Liver (tissue), 9 donors: ENCODE data around the gene LYPD5. TPM values are rescaled to one million over a fixed set of nuclear protein-coding genes. Genes with fewer than 3 reads are reported as not detected.
"Not testable (repeated sequence)": the region's sequence is repeated elsewhere in the genome, so short reads cannot be mapped to it uniquely, and the experiment has no call there.

Experiments
- DNase-seq: peaks from one replicate; pipeline ENCODE4 v3.0.0-alpha.2; 2017; ENCODE audit warnings: low spot score
- H3K27ac ChIP-seq, 2 donors: one replicate each; pipeline ENCODE4 v1.7.0; 2013; ENCODE audit warnings: inconsistent platforms in 2 of 2, low read length in 2 of 2, control low read depth in 1 of 2, low read depth in 1 of 2, mild to moderate bottlenecking in 1 of 2
- H3K27me3 ChIP-seq, 4 donors: one replicate each; pipeline versions ENCODE4 v1.6.1 to v1.7.0; 2013; ENCODE audit warnings: low read length in 3 of 4, inconsistent platforms in 1 of 4, mild to moderate bottlenecking in 1 of 4, moderate library complexity in 1 of 4; ENCODE audit not compliant: control insufficient read depth in 4 of 4, insufficient read depth in 4 of 4
- H3K36me3 ChIP-seq, 4 donors: one replicate each; pipeline versions ENCODE4 v1.6.1 to v1.7.0; 2013; ENCODE audit warnings: low read length in 3 of 4, mild to moderate bottlenecking in 3 of 4, low read depth in 1 of 4, moderate library complexity in 1 of 4; ENCODE audit not compliant: control insufficient read depth in 4 of 4, insufficient read depth in 3 of 4
- H3K4me1 ChIP-seq, 4 donors: one replicate each; pipeline versions ENCODE4 v1.6.1 to v1.7.0; 2013; ENCODE audit warnings: low read length in 3 of 4, mild to moderate bottlenecking in 3 of 4, moderate library complexity in 1 of 4; ENCODE audit not compliant: control insufficient read depth in 4 of 4, insufficient read depth in 4 of 4
- H3K4me3 ChIP-seq, 3 donors: one replicate each; pipeline versions ENCODE4 v1.6.1 to v1.7.0; 2013; ENCODE audit warnings: low read length in 3 of 3, control low read depth in 1 of 3, low read depth in 1 of 3, mild to moderate bottlenecking in 1 of 3
- H3K9ac ChIP-seq, 2 donors: one replicate each; pipeline ENCODE4 v1.7.0; 2013; ENCODE audit warnings: low read length in 2 of 2, mild to moderate bottlenecking in 2 of 2, moderate library complexity in 2 of 2, control low read depth in 1 of 2, low read depth in 1 of 2
- H3K9me3 ChIP-seq, 4 donors: one replicate each; pipeline versions ENCODE4 v1.6.1 to v1.7.0; 2013; ENCODE audit warnings: low read length in 3 of 4; ENCODE audit not compliant: control insufficient read depth in 4 of 4
- ATF3 ChIP-seq: IDR thresholded peaks from 2 replicates; pipeline ENCODE4 v1.6.1; 2016; ENCODE audit warnings: antibody characterized with exemption
- CTCF ChIP-seq: fragments of 150-350 bp; IDR thresholded peaks from 2 replicates; pipeline ENCODE4 v1.5.1; 2017; ENCODE audit warnings: improper control_type of control experiment, low read depth, low read length; ENCODE audit not compliant: missing input control
- EGR1 ChIP-seq, 2 donors: IDR thresholded peaks; 2 replicates each; pipeline ENCODE4 v1.6.1; 2016 to 2018; ENCODE audit warnings: antibody characterized with exemption in 2 of 2, low read depth in 2 of 2
- FOXA1 ChIP-seq: IDR thresholded peaks from 2 replicates; pipeline ENCODE4 v1.6.1; 2016; ENCODE audit warnings: antibody characterized with exemption
- FOXA2 ChIP-seq: IDR thresholded peaks from 2 replicates; pipeline ENCODE4 v1.6.1; 2016; ENCODE audit warnings: antibody characterized with exemption
- HNF4G ChIP-seq: IDR thresholded peaks from 2 replicates; pipeline ENCODE4 v1.6.1; 2016; ENCODE audit warnings: antibody characterized with exemption
- NR2F2 ChIP-seq: IDR thresholded peaks from 2 replicates; pipeline ENCODE4 v1.6.1; 2016; ENCODE audit warnings: antibody characterized with exemption
- RAD21 ChIP-seq, 2 donors: IDR thresholded peaks; 2 replicates each; pipeline ENCODE4 v1.6.1; 2016; ENCODE audit warnings: antibody characterized with exemption in 2 of 2, mild to moderate bottlenecking in 2 of 2
- REST ChIP-seq: IDR thresholded peaks from 2 replicates; pipeline ENCODE4 v1.6.1; 2016; ENCODE audit warnings: antibody characterized with exemption, mild to moderate bottlenecking
- RXRA ChIP-seq, 2 donors: IDR thresholded peaks; 2 replicates each; pipeline ENCODE4 v1.6.1; 2017 to 2018; ENCODE audit warnings: antibody characterized with exemption in 2 of 2, mild to moderate bottlenecking in 1 of 2
- TAF1 ChIP-seq: conservative IDR thresholded peaks from 2 replicates; pipeline ENCODE4 v1.6.1; 2016; ENCODE audit warnings: antibody characterized with exemption, mild to moderate bottlenecking
- YY1 ChIP-seq: IDR thresholded peaks from 2 replicates; pipeline ENCODE4 v1.6.1; 2016; ENCODE audit warnings: antibody characterized with exemption, mild to moderate bottlenecking
- ZBTB33 ChIP-seq: IDR thresholded peaks from 2 replicates; pipeline ENCODE4 v1.6.1; 2016; ENCODE audit warnings: antibody characterized with exemption
- WGBS: extraction: QIAGEN DNeasy Blood & Tissue Kit; methylation state at CpG from one replicate; pipeline ENCODE4 v1.1.7; 2013; 5-methylcytosine and 5-hydroxymethylcytosine counted together
- polyA plus RNA-seq, 2 donors: library from polyadenylated mRNA; stranded (reverse) in 1 of 2; unstranded in 1 of 2; fragments of 200-250 nt in 1 of 2; fragments of >200 nt in 1 of 2; fragmentation: Nextera tagmentation in 1 of 2; extraction: Ambion mirVana in 1 of 2; gene quantifications; one replicate each; pipeline versions ENCODE4 v1.2.1 to v1.2.3, GENCODE V29; 2013 to 2015
- total RNA-seq, 2 donors: library from RNA; depleted of rRNA; stranded (reverse); fragments of >200 nt; gene quantifications; one replicate each; pipeline ENCODE4 v1.2.3, GENCODE V29; 2014
- TF ChIP-seq, protein P1 (sequence below): IDR thresholded peaks from 2 replicates; pipeline ENCODE4 v1.6.1; 2016; ENCODE audit warnings: antibody characterized with exemption
- donor health status: healthy.
- donor health status: healthy.
- donor health status: healthy.
- donor health status: healthy.
- donor health status: healthy.

The LYPD5 gene
- total and polyA plus RNA-seq, 4 donors, result 0.08 to 0.14 (median 0.13) TPM; not detected in 1

GRCh38 chr19:43777163-43777695 lies 25.0 kb downstream of the LYPD5 start:
- TF ChIP-seq RXRA (IDR thresholded peaks at IDR 0.05) (no peak), NR2F2 (no peak), REST (no peak), EGR1 (IDR thresholded peaks at IDR 0.05; ENCODE audit: low read depth in 2 of 2) (no peak), HNF4G (no peak), FOXA1 (no peak), ZBTB33 (no peak), FOXA2 (no peak)
- WGBS, result 16% methylated on average over 4 of the region's 4 CpGs
- no peaks in the 10 kb centered on the region for H3K36me3 ChIP-seq
- H3K4me1 ChIP-seq, result peaks cover 5 to 8% (median 6%) of the 10 kb centered on the region in 4 donors
- no peak for DNase-seq
- H3K4me3 ChIP-seq, result no peak overlapping the region
- peaks cover 0 to 4% (median 0%) of the 10 kb centered on the region in 4 donors for H3K27me3 ChIP-seq
- H3K9ac ChIP-seq, result no peak overlapping the region
- no peaks in the 10 kb centered on the region for H3K9me3 ChIP-seq
- H3K27ac ChIP-seq, result no peak overlapping the region

GRCh38 chr19:43776286-43776685 lies 26.0 kb downstream of the LYPD5 start:
- H3K36me3 ChIP-seq, result no peaks in the 10 kb centered on the region
- no peak overlapping the region for H3K9ac ChIP-seq
- H3K4me1 ChIP-seq, result peaks cover 5 to 8% (median 6%) of the 10 kb centered on the region in 4 donors
- no peak overlapping the region for H3K27ac ChIP-seq
- no peak overlapping the region for H3K4me3 ChIP-seq
- WGBS, result 59% methylated on average over 11 of the region's 11 CpGs
- no peak for TF ChIP-seq FOXA1
- TF ChIP-seq, protein P1, sequence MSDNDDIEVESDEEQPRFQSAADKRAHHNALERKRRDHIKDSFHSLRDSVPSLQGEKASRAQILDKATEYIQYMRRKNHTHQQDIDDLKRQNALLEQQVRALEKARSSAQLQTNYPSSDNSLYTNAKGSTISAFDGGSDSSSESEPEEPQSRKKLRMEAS, result no peak
- TF ChIP-seq RXRA (IDR thresholded peaks at IDR 0.05), result no peak
- TF ChIP-seq TAF1, result no peak
- no peak for TF ChIP-seq EGR1 (IDR thresholded peaks at IDR 0.05; ENCODE audit: low read depth in 2 of 2)
- no peak for TF ChIP-seq YY1
- TF ChIP-seq FOXA2, result no peak
- TF ChIP-seq RAD21 (IDR thresholded peaks at IDR 0.05), result no peak
- DNase-seq, result no peak
- H3K27me3 ChIP-seq, result peaks cover 0 to 4% (median 0%) of the 10 kb centered on the region in 4 donors
- no peaks in the 10 kb centered on the region for H3K9me3 ChIP-seq

GRCh38 chr19:43775299-43775890 lies 26.9 kb downstream of the LYPD5 start:
- Histone ChIP-seq H3K4me1 (peaks cover 5 to 8% (median 6%) of the 10 kb centered on the region in 4 donors), H3K4me3 (no peak overlapping the region), H3K9ac (no peak overlapping the region), H3K9me3 (no peaks in the 10 kb centered on the region), H3K27me3 (peaks cover 0 to 4% (median 0%) of the 10 kb centered on the region in 4 donors), H3K27ac (no peak overlapping the region), H3K36me3 (no peaks in the 10 kb centered on the region)
- TF ChIP-seq CTCF (no peak), FOXA1 (no peak), HNF4G (no peak), NR2F2 (no peak), ATF3 (no peak)
- 90% methylated on average over 7 of the region's 7 CpGs for WGBS
- no peak for DNase-seq

DNA sequence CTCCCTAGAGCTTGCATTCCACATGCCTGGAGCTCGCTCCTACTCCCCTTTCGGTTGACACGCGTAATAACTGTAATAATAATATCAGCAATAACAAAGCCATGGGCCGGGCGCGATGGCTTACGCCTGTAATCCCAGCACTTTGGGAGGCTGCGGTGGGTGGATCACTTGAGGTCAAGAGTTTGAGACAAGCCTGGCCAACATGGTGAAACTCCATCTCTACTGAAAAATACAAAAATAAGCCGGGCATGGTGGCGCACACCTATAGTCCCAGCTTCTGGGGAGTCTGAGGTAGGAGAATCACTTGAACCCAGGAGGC lies 27.3 kb downstream of the LYPD5 start:
- H3K27ac ChIP-seq, DNase-seq, H3K9ac ChIP-seq, H3K4me3 ChIP-seq, H3K36me3 ChIP-seq, H3K4me1 ChIP-seq, H3K9me3 ChIP-seq, H3K27me3 ChIP-seq: not testable (repeated sequence)
- WGBS, result 77% methylated on average over 11 of the region's 11 CpGs
